GM18505 (cell line): ENCODE measurements around the gene TNK2.
"Not testable (repeated sequence)": the region's sequence is repeated elsewhere in the genome, so short reads cannot be mapped to it uniquely, and the experiment has no call there.

Source experiments
- ATAC-seq: cut with Tn5 transposase; IDR thresholded peaks from one replicate; pipeline ENCODE4 v1.9.1; 2021; ENCODE audit not compliant: unreplicated experiment
- POLR2A ChIP-seq: IDR thresholded peaks from 4 replicates; pipeline ENCODE4 v1.6.1; 2011; ENCODE audit warnings: borderline replicate concordance; ENCODE audit not compliant: insufficient read depth, insufficient read length; ENCODE audit errors: extremely low read depth

TNK2 gene

DNA sequence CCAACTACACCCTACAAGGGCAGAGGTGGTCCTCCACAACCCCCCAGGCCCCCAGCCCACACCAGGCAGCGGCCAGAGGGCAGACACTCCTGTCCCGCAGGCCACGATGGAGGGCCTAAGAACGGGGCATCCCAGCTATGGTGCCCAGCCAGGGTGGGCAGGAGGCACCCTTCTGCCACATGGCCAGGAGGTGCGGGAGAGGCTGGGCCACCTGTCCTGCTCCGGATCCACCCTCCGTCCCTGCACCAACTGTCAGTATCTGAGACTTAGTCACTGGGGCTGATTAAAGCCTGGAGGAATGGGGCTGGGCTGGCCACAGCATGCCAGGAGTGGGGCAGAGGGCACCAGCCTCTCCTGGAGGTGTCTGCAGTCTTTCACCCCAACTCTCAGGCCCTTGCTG lies 37.9 kb downstream of the TNK2 start:
- no peak for TF ChIP-seq POLR2A
- no peak for ATAC-seq

- ATAC-seq: no peak
- no peak for TF ChIP-seq POLR2A
These were observed 38.8 kb downstream of the TNK2 start for GRCh38 chr3:195869413-195870001.

GRCh38 chr3:195868866-195869412 lies 39.4 kb downstream of the TNK2 start:
- ATAC-seq: no peak
- TF ChIP-seq POLR2A: no peak

GRCh38 chr3:195868336-195868865 lies 40.0 kb downstream of the TNK2 start:
- no peak for ATAC-seq
- TF ChIP-seq POLR2A: no peak

GRCh38 chr3:195867631-195868335 lies 40.6 kb downstream of the TNK2 start:
- no peak for TF ChIP-seq POLR2A
- no peak for ATAC-seq

DNA sequence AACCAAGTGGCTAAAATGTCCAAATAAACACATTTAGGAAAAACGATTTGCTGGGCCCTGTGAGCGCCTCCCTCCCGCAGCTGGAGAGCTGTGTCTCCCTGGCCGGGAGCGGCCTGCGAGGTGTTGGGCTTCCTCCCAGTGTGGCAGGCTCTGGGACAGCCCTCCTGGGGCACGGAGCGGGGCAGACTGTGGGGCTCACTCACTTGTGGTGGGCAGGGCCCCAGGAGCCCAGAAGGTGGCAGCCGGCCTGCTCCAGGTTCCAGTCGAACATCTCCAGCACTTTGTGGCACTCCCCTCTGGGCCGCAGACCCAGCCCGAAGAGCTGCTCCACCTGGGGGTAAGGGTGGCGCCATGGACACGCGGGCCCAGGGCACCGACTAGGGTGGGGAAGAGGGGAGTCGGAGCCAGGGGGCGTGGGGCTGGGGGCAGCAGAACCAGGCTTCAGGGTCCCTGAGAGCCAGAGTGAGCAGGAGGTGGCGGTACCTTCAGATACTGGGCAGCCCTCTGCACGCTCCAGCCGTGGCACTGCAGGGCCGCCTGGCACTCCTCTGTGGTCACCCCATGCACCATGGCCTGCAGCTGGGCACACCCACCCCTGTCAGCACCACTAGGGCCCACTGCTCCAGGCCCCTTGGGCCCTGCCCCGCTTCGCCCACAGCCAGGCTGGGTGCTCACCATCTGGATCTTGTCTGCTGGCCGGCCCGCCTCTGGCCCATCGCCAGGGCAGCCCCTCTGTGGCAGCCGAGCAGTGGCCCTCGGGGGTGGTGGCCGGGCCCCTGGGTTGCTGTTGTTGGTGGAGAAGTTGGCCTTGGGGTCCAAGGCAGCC lies 41.5 kb downstream of the TNK2 start:
- TF ChIP-seq POLR2A: no peak
- ATAC-seq: no peak

- TF ChIP-seq POLR2A: no peak
- no peak for ATAC-seq
These were observed 42.6 kb downstream of the TNK2 start for GRCh38 chr3:195865752-195866151.

- no peak for ATAC-seq
- TF ChIP-seq POLR2A: no peak
These were observed 45.0 kb downstream of the TNK2 start for GRCh38 chr3:195863121-195864061.

- ATAC-seq: not testable (repeated sequence)
These were observed 46.0 kb downstream of the TNK2 start for GRCh38 chr3:195862318-195862717.

GRCh38 chr3:195860456-195860855 lies 47.9 kb downstream of the TNK2 start:
- no peak for TF ChIP-seq POLR2A
- ATAC-seq: no peak

GRCh38 chr3:195859846-195860411 lies 48.4 kb downstream of the TNK2 start:
- TF ChIP-seq POLR2A: no peak

More at GRCh38 chr3:195859846-195860411, 48.4 kb downstream of the TNK2 start:
- ATAC-seq: no peak
